Colon (tissue), 2 donors: ENCODE data around the gene LAT.
"Not testable (repeated sequence)": the region's sequence is repeated elsewhere in the genome, so short reads cannot be mapped to it uniquely, and the experiment has no call there.

Experiments
- FAIRE-seq: peaks from 2 replicates; lab custom pipeline; 2012; peaks lifted over from hg19 to GRCh38; lab: Jason Lieb, UNC
- donor health status: control.
- donor health status: control.

The LAT gene, protein sequence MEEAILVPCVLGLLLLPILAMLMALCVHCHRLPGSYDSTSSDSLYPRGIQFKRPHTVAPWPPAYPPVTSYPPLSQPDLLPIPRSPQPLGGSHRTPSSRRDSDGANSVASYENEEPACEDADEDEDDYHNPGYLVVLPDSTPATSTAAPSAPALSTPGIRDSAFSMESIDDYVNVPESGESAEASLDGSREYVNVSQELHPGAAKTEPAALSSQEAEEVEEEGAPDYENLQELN

DNA sequence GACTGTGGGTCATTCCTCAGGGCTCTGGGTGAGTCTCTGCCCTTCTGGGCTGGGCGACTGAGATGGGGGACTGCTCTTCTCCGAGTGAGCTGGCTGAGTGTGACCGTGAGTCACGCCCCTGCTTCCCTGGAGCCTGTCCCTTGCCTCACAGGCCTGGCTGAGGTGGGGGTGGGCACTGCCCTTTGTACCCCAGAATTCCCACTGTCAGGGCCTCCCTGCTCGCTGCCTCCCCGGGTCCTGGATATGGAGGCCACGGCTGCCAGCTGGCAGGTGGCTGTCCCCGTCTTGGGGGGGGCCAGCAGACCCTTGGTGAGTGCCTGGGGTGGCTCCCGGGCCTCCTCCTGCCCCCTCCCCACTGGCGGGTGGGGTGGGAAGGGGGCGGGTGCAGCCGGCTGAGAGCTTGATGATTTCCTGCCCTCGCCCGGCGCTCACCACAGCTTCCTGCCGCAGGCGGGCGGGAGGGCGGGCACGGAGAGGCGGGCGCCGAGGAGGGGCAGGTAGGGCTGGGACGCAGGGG lies at the start of gene LAT:
LAT (plus strand) TSS at position 434 of the 517 bp plus-strand sequence. CDS start 366 bp downstream, outside the sequence.
- no peak for FAIRE-seq

GRCh38 chr16:28935346-28935745 lies 49.5 kb upstream of the LAT start:
- FAIRE-seq: no peak

- no peak for FAIRE-seq
Measured at GRCh38 chr16:28935924-28936783, 48.7 kb upstream of the LAT start.

GRCh38 chr16:28936784-28937155 lies 48.1 kb upstream of the LAT start:
- no peak for FAIRE-seq

DNA sequence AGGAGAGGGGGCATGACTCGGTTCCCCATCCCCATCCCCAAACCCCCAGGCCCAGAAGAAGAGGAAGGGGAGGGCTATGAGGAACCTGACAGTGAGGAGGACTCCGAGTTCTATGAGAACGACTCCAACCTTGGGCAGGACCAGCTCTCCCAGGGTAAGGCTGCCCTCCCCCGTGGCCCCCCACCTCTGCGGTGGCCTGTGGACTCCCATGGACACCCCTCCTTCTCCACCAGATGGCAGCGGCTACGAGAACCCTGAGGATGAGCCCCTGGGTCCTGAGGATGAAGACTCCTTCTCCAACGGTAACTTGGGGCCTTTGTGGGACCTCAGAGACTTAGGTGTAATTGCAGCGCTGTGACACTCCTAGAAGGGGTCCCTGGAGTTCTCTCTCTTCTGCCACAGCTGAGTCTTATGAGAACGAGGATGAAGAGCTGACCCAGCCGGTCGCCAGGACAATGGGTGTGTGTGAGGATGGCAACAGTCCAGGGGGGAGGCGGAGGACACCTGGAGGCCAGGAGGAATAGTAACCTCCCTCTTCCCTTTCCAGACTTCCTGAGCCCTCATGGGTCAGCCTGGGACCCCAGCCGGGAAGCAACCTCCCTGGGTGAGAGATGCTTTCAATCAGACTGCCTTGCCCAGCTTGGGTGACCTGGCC lies 47.5 kb upstream of the LAT start:
- FAIRE-seq: no peak

- no peak for FAIRE-seq
Measured at GRCh38 chr16:28938721-28939120, 46.1 kb upstream of the LAT start.

- FAIRE-seq: not testable (repeated sequence)
Measured at GRCh38 chr16:28939825-28940224, 45.0 kb upstream of the LAT start.

DNA sequence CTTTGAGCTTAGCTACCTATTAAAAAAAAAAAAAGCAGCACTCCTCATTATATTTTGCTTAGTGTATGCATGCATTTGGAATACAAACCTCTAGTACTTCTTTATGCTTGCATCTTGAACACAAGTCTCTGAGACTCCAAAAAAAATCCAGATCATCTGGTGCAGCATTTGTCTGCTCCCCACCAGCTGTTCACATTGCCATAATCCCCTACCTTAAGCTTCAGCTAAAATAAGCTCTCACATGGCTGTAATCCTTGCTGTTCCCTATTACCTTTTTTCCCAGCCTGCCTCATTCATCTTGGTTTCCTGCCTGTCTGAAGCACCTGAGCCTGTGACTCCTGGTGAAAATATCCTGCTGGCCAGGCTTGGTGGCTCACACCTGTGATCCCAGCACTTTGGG lies 41.6 kb upstream of the LAT start:
- no peak for FAIRE-seq

DNA sequence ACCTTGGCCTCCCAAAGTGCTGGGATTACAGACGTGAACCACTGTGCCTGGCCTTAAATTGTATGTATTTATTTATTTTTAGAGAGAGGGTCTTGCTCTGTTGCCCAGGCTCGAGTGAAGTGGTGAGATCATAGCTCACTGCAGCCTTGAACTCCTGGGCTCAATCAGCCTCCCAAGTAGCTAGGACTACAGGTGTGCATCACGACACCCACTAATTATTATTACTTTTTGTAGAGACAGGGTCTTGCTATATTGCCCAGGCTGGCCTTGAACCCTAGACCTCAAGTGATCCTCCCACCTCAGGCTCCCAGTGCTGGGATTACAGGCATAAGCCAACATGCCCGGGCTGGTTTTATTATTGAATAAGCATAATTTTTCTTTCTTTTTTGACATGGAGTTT lies 38.2 kb upstream of the LAT start:
- no peak for FAIRE-seq

DNA sequence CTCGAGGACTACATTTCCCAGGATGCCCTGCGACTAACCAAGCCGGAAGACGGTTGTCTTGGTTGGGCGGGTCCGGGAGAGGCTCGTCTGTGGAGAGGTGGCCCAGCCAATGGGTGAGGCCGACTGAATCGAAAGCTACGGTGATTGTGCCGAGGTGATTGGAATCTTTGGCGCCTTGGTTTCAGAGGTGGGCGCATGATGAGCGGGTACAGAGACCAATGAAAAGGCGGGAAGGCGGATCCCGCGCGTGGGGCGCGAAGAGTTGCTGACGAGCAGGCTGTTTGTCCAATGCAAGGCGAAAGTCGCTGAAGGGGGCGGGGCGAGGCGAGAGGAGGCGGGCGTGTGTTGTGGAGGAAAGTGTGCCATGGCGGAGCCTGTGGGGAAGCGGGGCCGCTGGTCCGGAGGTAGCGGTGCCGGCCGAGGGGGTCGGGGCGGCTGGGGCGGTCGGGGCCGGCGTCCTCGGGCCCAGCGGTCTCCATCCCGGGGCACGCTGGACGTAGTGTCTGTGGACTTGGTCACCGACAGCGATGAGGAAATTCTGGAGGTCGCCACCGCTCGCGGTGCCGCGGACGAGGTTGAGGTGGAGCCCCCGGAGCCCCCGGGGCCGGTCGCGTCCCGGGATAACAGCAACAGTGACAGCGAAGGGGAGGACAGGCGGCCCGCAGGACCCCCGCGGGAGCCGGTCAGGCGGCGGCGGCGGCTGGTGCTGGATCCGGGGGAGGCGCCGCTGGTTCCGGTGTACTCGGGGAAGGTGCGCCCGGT lies 34.0 kb upstream of the LAT start, which contains the start of gene NFATC2IP:
NFATC2IP (plus strand) TSS at position 290 of the 762 bp plus-strand sequence; CDS start at position 365, 75 bp downstream.
- FAIRE-seq: peak; percentile 76

GRCh38 chr16:28951410-28951943 lies 33.4 kb upstream of the LAT start:
- FAIRE-seq: no peak

DNA sequence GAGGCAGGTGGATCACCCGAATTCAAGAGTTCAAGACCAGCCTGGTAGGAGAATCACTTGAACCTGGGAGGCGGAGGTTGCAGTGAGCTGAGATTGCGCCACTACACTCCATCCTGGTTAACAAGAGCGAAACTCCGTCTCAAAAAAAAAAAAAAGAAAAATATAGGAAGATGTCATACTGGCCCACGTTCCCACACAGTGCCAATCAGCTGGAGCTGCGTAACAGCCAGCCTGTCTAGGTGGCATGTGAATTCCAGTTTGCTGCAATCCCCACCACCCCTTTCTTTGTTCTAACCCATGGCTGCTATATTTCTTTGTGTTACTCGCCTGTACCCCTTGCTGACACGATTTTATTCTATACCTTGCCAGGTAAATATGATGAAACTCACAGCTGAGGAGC lies 26.6 kb upstream of the LAT start:
- no peak for FAIRE-seq

DNA sequence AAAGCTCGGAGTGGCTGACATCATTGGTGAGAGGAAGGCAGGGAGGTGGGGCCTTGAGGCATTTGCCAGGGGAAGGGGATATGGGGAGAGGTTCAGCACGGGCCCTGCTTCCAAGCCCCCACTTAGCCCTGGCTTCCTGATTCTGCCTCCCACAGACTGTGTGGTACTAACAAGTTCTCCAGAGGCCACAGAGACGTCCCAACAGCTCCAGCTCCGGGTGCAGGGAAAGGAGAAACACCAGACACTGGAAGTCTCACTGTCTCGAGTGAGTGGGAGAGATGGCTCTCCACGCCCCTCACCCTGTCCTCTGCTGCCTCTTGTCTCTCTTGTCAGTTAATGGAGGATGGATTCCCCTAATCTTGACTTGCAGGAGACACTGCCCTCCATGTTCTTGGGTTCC lies 26.0 kb upstream of the LAT start:
- FAIRE-seq: no peak

DNA sequence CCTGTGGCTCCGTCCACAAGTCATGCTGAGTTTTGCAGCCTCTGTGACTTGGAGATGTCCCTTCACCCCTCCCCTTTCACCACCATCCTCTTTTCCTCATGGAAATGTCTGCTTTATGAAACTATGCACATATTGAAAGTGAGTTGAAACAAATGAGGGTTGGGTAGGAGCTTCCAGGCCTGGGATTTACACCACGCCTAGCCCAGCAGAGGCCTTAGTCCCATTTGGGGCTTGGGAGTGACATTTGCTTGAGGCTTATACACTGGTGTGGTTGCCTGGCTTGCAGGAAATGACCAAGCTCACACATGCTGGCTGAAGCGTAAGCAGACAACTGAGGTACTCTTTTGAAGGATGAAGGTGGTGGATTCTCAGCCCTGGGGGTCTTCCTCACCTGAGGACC lies 20.8 kb upstream of the LAT start:
- no peak for FAIRE-seq

DNA sequence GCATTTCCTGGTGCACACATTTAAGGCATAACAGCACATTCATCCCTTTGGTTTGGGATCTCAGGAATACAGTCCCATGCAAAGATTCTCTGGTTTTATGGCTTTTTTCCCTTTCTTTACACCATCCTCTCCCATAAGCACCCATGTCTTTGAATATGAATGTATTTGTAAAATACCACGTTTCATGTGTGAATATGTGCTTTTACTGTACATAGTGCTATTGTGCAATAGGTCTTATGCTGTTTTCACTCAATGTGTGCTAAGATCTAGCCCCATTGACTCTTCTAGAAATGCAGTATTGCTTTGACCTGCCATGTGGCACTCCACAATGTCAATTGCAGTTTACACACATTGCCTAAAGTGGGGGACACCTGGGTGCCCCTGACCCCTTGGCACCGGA lies 20.4 kb upstream of the LAT start:
- FAIRE-seq: no peak

- no peak for FAIRE-seq
Measured at GRCh38 chr16:28967156-28967555, 17.7 kb upstream of the LAT start.

DNA sequence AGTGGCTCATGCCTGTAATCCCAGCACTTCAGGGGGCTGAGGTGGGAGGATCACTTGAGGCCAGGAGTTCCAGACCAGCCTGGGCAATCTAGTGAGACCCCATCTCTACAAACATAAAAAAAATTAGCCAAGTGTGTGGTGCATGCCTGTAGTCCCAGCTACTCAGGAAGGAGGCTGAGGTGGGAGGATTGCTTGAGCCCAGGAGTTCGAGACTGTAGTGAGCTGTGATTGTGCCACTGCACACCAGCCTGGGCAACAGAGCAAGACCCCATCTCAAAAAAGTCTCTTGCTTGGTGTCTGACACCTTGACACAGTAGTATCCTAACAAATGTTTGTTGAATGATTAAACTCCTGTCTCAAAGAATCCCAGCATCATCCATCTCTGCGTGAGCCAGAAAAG lies 15.2 kb upstream of the LAT start:
- not testable (repeated sequence) for FAIRE-seq

DNA sequence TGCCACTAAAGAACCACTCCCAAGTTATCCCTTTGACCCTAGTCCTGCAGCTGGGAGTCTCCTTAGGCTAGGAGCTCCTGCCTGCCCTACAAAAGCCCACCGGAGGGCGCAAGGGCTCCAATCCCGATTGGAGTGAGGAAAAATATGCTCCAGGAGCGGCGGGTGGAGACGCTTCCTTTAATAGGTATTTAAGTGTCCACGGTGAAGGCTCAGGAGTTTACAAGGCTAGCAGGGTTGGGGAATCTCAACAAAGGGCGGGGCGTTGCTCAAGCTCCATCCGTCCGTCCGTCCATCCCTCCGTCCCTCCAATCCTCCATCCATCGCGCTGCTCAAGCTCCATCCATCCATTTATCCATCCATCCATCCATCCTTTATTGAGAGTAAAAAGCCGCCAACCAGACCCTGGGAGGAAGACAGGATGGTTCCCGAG lies 10.8 kb upstream of the LAT start:
- FAIRE-seq: no peak

DNA sequence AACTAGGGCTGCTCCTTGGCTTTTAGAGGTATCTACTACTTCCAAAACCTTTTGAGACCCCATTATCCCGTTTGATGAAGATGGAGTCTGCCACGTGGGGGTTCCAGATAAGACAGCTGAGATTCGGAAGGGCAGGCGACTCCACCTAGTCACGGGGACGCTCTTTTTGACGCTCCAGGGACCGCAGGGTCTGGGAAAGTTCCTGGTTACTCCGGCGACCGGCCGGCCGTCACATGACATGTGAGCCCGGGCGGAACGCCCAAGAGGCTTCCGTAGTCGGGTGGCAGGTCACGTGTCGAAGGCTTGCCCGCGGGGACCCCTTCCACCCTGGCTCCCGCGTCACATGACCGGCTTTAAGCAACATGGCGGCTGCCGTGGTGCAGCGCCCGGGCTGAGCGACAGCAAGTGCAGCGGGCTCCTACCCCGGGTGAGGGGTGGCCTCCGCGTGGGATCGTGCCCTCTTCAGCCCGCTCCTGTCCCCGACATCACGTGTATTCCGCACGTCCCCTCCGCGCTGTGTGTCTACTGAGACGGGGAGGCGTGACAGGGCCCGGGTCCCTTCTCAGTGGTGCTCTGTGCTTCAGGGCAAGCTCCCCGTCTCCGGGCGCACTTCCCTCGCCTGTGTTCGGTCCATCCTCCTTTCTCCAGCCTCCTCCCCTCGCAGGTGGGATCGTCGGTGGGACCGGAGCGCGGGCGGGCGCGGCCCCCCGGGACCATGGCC lies 10.3 kb upstream of the LAT start, which contains the start of gene SPNS1:
SPNS1 (plus strand) TSS at position 342 of the 721 bp plus-strand sequence; CDS start at position 716, 374 bp downstream.
- FAIRE-seq: no peak

GRCh38 chr16:28975158-28975599 lies 9.7 kb upstream of the LAT start:
- no peak for FAIRE-seq
